ENCODE results near the gene ARSK.

- TF ChIP-seq KLF13 (CRISPR knock-in tag; IDR thresholded peaks at IDR 0.05) (no peak), TFE3 (CRISPR knock-in tag; IDR thresholded peaks at IDR 0.05) (no peak), RORA (CRISPR knock-in tag; IDR thresholded peaks at IDR 0.05) (no peak), CTCF (CRISPR knock-in tag; IDR thresholded peaks at IDR 0.05) (no peak), MAZ (IDR thresholded peaks at IDR 0.05; ENCODE audit: borderline replicate concordance, low read depth, low read length) (no peak), MAZ (CRISPR knock-in tag; IDR thresholded peaks at IDR 0.05; ENCODE audit: low read depth) (no peak), FOXJ3 (CRISPR knock-in tag; IDR thresholded peaks at IDR 0.05; ENCODE audit: borderline replicate concordance) (no peak), ZNF547 (CRISPR knock-in tag; IDR thresholded peaks at IDR 0.05) (no peak), NFKBIZ (CRISPR knock-in tag; IDR thresholded peaks at IDR 0.05) (no peak), ARNT (IDR thresholded peaks at IDR 0.05) (no peak), FOXO1 (CRISPR knock-in tag; IDR thresholded peaks at IDR 0.05) (no peak), ZFP82 (CRISPR knock-in tag; IDR thresholded peaks at IDR 0.05; ENCODE audit: borderline replicate concordance) (no peak), MAFF (IDR thresholded peaks at IDR 0.05; ENCODE audit: low read depth, low read length) (no peak)
- TF ChIP-seq, protein P1, sequence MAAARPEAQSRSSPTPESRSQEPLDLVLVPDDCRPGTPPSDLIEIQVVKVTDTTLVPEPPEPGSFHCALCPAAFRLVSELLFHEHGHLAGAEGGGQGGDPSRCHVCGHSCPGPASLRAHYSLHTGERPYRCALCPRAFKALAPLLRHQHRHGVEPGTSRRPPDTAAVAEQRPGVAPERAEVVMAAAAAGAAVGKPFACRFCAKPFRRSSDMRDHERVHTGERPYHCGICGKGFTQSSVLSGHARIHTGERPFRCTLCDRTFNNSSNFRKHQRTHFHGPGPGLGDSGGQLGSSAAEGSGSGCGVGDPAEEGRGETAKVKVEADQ (CRISPR knock-in tag; IDR thresholded peaks at IDR 0.05; ENCODE audit: borderline replicate concordance): no peak
These were observed 68.8 kb downstream of the ARSK start for GRCh38 chr5:95623706-95624105.

Measured in HepG2 (cell line).